ENCODE data around the gene STRIP2.

Gene STRIP2

DNA sequence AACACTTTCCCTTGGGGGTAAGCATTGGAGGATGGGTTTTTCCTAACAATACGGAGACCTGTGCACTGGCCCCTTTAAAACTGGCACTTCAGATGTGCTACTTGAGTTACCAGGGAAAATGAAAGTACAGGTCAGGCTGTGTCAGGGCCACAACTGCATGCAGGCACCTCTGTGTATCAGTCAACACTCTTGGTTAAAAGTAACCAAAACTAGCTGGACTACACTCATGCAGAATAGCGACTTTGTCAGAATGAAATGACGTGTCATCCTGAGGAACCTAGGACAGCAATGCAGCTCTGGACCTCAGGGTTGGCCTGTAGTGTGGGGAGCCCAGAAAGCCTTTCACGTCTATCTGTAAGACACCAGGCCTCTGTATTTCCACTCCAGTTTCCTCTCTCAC is 34.3 kb downstream of the STRIP2 start:
- TF ChIP-seq ZNF664 (tag by site-specific recombination; IDR thresholded peaks at IDR 0.05), result no peak
- no peak for TF ChIP-seq KLF1 (tag by site-specific recombination; IDR thresholded peaks at IDR 0.05)
- TF ChIP-seq KLF16 (tag by site-specific recombination; IDR thresholded peaks at IDR 0.05), result no peak
- TF ChIP-seq GLI2 (tag by site-specific recombination; IDR thresholded peaks at IDR 0.05; ENCODE audit: borderline replicate concordance, low read depth), result no peak
- TF ChIP-seq ZNF561 (tag by site-specific recombination; IDR thresholded peaks at IDR 0.05; ENCODE audit: borderline replicate concordance), result no peak
- no peak for TF ChIP-seq ZNF600 (tag by site-specific recombination; IDR thresholded peaks at IDR 0.05)
- TF ChIP-seq ZNF157 (tag by site-specific recombination; IDR thresholded peaks at IDR 0.05), result no peak
- no peak for TF ChIP-seq ZXDB (tag by site-specific recombination; IDR thresholded peaks at IDR 0.05)
- Histone ChIP-seq H3K27ac (ENCODE audit: extremely low read depth, low read depth, low read length) (no peak overlapping the region), H3K9me3 (ENCODE audit: control insufficient read depth, insufficient read depth, low read depth, low read length) (no peaks in the 10 kb centered on the region), H3K4me3 (ENCODE audit: low read depth, low read length) (no peak overlapping the region), H3K36me3 (ENCODE audit: control insufficient read depth in 2 of 2, insufficient read depth in 1 of 2, low read length in 2 of 2) (peaks cover 3 to 48% of the 10 kb centered on the region in 2 experiments), H3K4me1 (ENCODE audit: control insufficient read depth, insufficient read depth, low read length) (no peaks in the 10 kb centered on the region)
- ChIA-PET CTCF (interaction anchor here (0.7 to 6.6 kb wide), 6 partner anchors 35 to 250 kb away, joined by 3 to 74 read pairs (median 6); no protein-coding TSS in a partner anchor), POLR2A (no interaction called here)

DNA sequence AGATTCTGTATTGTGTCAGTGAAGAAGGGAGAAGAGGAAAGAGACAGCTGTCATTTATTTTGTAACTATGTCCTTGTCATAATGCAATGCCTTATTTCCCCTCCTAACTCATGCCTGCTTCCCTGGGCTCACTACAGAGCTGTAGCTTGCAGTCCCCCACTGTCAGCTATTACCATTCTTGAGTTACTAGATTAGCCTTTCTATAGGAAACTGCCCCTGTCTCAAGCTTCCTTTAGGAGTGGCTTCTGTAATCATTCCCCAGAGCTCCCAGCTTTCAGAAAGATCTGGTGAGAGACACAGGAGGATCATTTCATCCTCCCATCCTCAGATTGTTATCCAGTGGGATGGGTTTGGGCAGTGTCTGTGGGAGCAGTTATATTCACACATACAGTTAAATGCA is 35.7 kb downstream of the STRIP2 start:
- Histone ChIP-seq H3K9me3 (ENCODE audit: control insufficient read depth, insufficient read depth, low read depth, low read length) (no peaks in the 10 kb centered on the region), H3K4me1 (ENCODE audit: control insufficient read depth, insufficient read depth, low read length) (no peaks in the 10 kb centered on the region), H3K36me3 (ENCODE audit: control insufficient read depth in 2 of 2, insufficient read depth in 1 of 2, low read length in 2 of 2) (peaks cover 0 to 42% of the 10 kb centered on the region in 2 experiments), H3K4me3 (ENCODE audit: low read depth, low read length) (no peak overlapping the region), H3K27ac (ENCODE audit: extremely low read depth, low read depth, low read length) (no peak overlapping the region)
- no peak for TF ChIP-seq ZNF133 (tag by site-specific recombination; IDR thresholded peaks at IDR 0.05)
- no peak for TF ChIP-seq ZFP69B (tag by site-specific recombination; IDR thresholded peaks at IDR 0.05)
- TF ChIP-seq ZNF544 (tag by site-specific recombination; IDR thresholded peaks at IDR 0.05), result no peak
- TF ChIP-seq, protein P1, sequence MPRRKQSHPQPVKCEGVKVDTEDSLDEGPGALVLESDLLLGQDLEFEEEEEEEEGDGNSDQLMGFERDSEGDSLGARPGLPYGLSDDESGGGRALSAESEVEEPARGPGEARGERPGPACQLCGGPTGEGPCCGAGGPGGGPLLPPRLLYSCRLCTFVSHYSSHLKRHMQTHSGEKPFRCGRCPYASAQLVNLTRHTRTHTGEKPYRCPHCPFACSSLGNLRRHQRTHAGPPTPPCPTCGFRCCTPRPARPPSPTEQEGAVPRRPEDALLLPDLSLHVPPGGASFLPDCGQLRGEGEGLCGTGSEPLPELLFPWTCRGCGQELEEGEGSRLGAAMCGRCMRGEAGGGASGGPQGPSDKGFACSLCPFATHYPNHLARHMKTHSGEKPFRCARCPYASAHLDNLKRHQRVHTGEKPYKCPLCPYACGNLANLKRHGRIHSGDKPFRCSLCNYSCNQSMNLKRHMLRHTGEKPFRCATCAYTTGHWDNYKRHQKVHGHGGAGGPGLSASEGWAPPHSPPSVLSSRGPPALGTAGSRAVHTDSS (tag by site-specific recombination; IDR thresholded peaks at IDR 0.05), result no peak
- TF ChIP-seq, protein P2, sequence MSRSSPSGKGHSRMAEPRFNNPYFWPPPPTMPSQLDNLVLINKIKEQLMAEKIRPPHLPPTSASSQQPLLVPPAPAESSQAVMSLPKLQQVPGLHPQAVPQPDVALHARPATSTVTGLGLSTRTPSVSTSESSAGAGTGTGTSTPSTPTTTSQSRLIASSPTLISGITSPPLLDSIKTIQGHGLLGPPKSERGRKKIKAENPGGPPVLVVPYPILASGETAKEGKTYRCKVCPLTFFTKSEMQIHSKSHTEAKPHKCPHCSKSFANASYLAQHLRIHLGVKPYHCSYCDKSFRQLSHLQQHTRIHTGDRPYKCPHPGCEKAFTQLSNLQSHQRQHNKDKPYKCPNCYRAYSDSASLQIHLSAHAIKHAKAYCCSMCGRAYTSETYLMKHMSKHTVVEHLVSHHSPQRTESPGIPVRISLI (tag by site-specific recombination; IDR thresholded peaks at IDR 0.05), result no peak
- TF ChIP-seq, protein P3, sequence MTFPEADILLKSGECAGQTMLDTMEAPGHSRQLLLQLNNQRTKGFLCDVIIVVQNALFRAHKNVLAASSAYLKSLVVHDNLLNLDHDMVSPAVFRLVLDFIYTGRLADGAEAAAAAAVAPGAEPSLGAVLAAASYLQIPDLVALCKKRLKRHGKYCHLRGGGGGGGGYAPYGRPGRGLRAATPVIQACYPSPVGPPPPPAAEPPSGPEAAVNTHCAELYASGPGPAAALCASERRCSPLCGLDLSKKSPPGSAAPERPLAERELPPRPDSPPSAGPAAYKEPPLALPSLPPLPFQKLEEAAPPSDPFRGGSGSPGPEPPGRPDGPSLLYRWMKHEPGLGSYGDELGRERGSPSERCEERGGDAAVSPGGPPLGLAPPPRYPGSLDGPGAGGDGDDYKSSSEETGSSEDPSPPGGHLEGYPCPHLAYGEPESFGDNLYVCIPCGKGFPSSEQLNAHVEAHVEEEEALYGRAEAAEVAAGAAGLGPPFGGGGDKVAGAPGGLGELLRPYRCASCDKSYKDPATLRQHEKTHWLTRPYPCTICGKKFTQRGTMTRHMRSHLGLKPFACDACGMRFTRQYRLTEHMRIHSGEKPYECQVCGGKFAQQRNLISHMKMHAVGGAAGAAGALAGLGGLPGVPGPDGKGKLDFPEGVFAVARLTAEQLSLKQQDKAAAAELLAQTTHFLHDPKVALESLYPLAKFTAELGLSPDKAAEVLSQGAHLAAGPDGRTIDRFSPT (tag by site-specific recombination; IDR thresholded peaks at IDR 0.05), result no peak
- no peak for TF ChIP-seq EGR2 (tag by site-specific recombination; IDR thresholded peaks at IDR 0.05; ENCODE audit: low read depth)
- no peak for TF ChIP-seq ZNF350 (tag by site-specific recombination; IDR thresholded peaks at IDR 0.05)
- TF ChIP-seq ZNF768 (tag by site-specific recombination; IDR thresholded peaks at IDR 0.05), result no peak
- no peak for TF ChIP-seq ZNF146 (tag by site-specific recombination; IDR thresholded peaks at IDR 0.05)
- TF ChIP-seq ZSCAN30 (tag by site-specific recombination; IDR thresholded peaks at IDR 0.05), result no peak
- no peak for TF ChIP-seq ZNF266 (tag by site-specific recombination; IDR thresholded peaks at IDR 0.05; ENCODE audit: low read depth)
- no peak for TF ChIP-seq GLI4 (tag by site-specific recombination; IDR thresholded peaks at IDR 0.05)
- TF ChIP-seq REPIN1 (tag by site-specific recombination; IDR thresholded peaks at IDR 0.05; ENCODE audit: low read depth), result no peak
- TF ChIP-seq ZNF777 (tag by site-specific recombination; IDR thresholded peaks at IDR 0.05; ENCODE audit: borderline replicate concordance), result no peak
- TF ChIP-seq KLF9 (tag by site-specific recombination; IDR thresholded peaks at IDR 0.05; ENCODE audit: low read depth), result no peak
- TF ChIP-seq ZNF791 (tag by site-specific recombination; IDR thresholded peaks at IDR 0.05), result no peak
- TF ChIP-seq ZNF423 (tag by site-specific recombination; IDR thresholded peaks at IDR 0.05), result no peak
- TF ChIP-seq ZNF211 (tag by site-specific recombination; IDR thresholded peaks at IDR 0.05; ENCODE audit: low read depth), result no peak
- CTCF ChIA-PET, result interaction anchor here (0.7 to 6.6 kb wide), 6 partner anchors 68 to 682 kb away, joined by 3 to 74 read pairs (median 6); no protein-coding TSS in a partner anchor
- POLR2A ChIA-PET, result no interaction called here

Data from HEK293 (cell line).